ENCODE measurements around the gene ZNF14. TPM values are rescaled to one million over a fixed set of nuclear protein-coding genes. Genes with fewer than 3 reads are reported as not detected.

Gene ZNF14
- total and polyA plus RNA-seq, 10 donors, result 5.2 to 17.1 (median 10.5) TPM

DNA sequence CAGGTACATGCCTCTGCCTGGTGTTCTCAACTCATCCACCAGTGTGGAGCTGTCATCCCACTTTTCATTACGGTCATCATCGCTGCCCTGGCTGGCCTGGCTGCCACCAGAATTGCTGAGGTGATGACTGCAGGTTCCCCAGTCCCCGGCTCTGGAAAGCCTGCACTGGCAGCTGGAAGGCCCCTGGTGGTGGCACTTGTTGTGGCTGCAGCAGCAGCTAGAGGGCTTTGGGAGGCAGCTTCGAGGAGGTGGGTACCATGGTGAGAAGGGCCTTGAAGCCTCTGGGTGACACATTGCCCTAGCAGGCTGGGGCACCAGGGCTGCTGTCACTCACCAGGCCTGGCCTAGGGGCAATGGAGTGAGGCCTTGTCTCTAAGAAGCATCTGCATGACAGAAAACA lies 25.3 kb upstream of the ZNF14 start:
- Histone ChIP-seq H3K36me3 (peaks cover 0 to 5% (median 0%) of the 10 kb centered on the region in 6 donors), H3K4me1 (no peaks in the 10 kb centered on the region), H3K9me3 (peaks cover 0 to 16% (median 0%) of the 10 kb centered on the region in 8 donors), H3K4me3 (no peak overlapping the region), H3K27ac (no peak overlapping the region), H3K27me3 (replicated peaks in 1 of 7) (no peaks in the 10 kb centered on the region)
- intact Hi-C loops (cut with DNase I; ENCODE audit: low total_unique reads), result no loop called here
- DNase-seq, result no peak
- WGBS, 5 donors, result 78 to 92% (median 89%) methylated on average over 3 to 4 of the region's 4 CpGs
- TF ChIP-seq POLR2AphosphoS5 (IDR thresholded peaks at IDR 0.05) (no peak), POLR2A (IDR thresholded peaks at IDR 0.05) (no peak)
- TF ChIP-seq, protein P1, sequence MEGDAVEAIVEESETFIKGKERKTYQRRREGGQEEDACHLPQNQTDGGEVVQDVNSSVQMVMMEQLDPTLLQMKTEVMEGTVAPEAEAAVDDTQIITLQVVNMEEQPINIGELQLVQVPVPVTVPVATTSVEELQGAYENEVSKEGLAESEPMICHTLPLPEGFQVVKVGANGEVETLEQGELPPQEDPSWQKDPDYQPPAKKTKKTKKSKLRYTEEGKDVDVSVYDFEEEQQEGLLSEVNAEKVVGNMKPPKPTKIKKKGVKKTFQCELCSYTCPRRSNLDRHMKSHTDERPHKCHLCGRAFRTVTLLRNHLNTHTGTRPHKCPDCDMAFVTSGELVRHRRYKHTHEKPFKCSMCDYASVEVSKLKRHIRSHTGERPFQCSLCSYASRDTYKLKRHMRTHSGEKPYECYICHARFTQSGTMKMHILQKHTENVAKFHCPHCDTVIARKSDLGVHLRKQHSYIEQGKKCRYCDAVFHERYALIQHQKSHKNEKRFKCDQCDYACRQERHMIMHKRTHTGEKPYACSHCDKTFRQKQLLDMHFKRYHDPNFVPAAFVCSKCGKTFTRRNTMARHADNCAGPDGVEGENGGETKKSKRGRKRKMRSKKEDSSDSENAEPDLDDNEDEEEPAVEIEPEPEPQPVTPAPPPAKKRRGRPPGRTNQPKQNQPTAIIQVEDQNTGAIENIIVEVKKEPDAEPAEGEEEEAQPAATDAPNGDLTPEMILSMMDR (IDR thresholded peaks at IDR 0.05 in 8 of 11, conservative IDR thresholded peaks at IDR 0.05 in 3 of 11), result no peak

DNA sequence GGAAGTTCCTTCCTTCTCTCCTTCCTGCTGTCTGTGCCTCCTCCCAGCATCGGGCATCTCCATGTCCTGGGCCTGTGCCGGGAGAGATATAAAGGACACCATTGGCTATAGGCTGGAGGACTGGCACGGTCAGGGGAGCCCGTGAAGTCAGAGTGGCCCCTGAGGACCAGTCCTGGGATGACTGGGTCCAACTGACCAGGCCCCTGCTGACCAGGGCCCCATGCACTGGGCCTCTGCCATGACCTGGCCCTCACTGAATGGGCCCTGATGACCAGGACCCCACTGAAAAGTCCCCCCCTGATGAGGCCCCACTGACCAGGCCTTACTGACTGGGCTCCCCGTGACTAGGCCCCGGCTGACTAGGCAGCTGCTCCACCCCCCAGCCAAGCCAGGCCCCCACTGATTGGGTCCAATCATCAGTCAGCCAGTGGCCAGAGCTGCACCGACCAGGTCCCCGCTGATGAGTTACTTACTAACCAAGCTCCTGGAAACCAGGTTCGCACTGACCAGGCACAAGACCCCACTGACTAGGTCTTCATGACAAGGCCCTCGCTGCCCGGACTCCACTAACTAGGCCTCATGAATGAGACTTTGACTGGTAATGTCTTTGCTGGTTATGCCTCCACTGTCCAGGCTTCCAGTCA lies 20.0 kb upstream of the ZNF14 start:
- H3K27ac ChIP-seq, result no peak overlapping the region
- H3K36me3 ChIP-seq, result no peaks in the 10 kb centered on the region
- no peak for TF ChIP-seq POLR2AphosphoS5 (IDR thresholded peaks at IDR 0.05)
- TF ChIP-seq, protein P1 (IDR thresholded peaks at IDR 0.05 in 8 of 11, conservative IDR thresholded peaks at IDR 0.05 in 3 of 11), result no peak
- no peak for TF ChIP-seq POLR2A (IDR thresholded peaks at IDR 0.05)
- intact Hi-C loops (cut with DNase I; ENCODE audit: low total_unique reads), result no loop called here
- DNase-seq, result no peak
- 93 to 97% (median 93%) methylated on average over 9 to 11 of the region's 11 CpGs for WGBS, 5 donors
- no peaks in the 10 kb centered on the region for H3K27me3 ChIP-seq (replicated peaks in 1 of 7)
- H3K4me1 ChIP-seq, result no peaks in the 10 kb centered on the region
- no peak overlapping the region for H3K4me3 ChIP-seq
- peaks cover 0 to 27% (median 0%) of the 10 kb centered on the region in 8 donors for H3K9me3 ChIP-seq

DNA sequence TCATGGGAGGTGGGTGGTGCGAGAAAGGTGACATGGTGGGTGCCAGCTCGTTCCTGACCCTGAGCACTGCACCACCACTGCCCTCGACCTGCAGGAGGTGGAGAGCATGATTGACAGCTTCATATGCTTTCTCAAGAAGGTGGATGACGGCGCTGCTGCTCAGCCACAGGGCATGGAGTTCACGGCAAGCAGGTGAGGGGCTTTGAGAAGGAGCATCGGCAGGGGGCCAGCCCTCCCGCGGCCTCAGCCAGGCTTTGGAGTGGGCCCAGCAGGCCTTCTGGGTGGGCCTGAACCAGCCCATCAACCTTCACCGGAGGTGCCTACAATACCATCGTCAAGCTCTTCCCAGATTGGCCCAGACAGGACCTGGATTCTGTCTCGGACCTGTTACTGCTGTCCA lies 18.9 kb upstream of the ZNF14 start:
- Histone ChIP-seq H3K9me3 (peaks cover 0 to 31% (median 0%) of the 10 kb centered on the region in 8 donors), H3K36me3 (no peaks in the 10 kb centered on the region), H3K4me3 (no peak overlapping the region), H3K27me3 (replicated peaks in 1 of 7) (no peaks in the 10 kb centered on the region), H3K4me1 (no peaks in the 10 kb centered on the region), H3K27ac (no peak overlapping the region)
- WGBS, 5 donors, result 83 to 89% (median 84%) methylated on average over 6 to 12 of the region's 12 CpGs
- intact Hi-C loops (cut with DNase I; ENCODE audit: low total_unique reads), result no loop called here
- TF ChIP-seq POLR2A (IDR thresholded peaks at IDR 0.05) (no peak), POLR2AphosphoS5 (IDR thresholded peaks at IDR 0.05) (no peak)
- TF ChIP-seq, protein P1 (IDR thresholded peaks at IDR 0.05 in 8 of 11, conservative IDR thresholded peaks at IDR 0.05 in 3 of 11), result no peak
- DNase-seq, result no peak

DNA sequence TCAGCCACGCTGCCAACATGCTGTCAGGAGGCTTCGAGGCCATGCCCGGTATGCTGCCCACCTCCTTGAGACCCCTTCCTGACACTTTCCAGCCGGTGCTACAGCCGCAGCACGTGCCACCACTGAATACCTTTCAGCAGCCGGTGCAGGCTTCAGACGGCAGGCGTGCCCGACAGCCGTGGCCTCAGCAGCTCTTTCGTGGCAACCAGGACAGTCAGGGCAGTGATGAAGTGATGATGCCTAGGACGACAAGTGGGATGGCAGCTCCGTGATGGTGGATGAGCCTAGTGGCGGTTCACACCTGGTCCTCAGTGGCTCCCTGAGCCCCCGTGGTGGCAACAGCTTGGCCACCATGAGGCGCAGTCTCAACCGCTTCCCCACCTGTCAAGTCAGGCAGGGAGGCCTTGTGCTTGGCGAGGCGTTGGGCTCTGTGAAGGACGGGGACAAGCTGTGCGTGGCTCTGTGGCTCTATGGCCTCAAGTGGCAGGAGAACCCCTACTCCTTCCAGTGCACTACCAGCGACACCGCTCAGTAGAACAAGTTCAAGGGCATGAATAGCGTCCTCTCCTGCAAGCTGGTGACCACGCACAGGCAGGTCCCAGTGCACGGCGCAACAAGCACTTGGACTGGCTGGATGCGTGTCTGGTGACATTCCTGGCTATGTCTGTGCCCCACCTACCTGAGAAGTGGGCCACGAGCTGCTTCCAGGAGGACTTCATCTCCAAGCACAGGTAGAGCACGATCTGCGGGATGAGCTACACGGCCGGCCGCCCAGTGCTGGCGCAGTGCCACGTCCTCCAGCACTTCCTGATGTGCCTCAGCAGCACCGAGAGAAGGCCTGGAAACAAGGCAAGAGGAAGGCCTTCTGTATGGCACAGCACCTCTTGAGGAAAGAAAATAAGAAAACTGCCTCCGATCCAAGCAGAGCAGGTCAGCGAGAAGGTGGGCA lies 18.2 kb upstream of the ZNF14 start:
- H3K4me1 ChIP-seq, result no peaks in the 10 kb centered on the region
- no peak for DNase-seq
- WGBS, 5 donors, result 86 to 91% (median 87%) methylated on average over 31 to 40 of the region's 40 CpGs
- no peaks in the 10 kb centered on the region for H3K36me3 ChIP-seq
- no peak overlapping the region for H3K27ac ChIP-seq
- TF ChIP-seq POLR2AphosphoS5 (IDR thresholded peaks at IDR 0.05) (no peak), POLR2A (IDR thresholded peaks at IDR 0.05) (no peak)
- TF ChIP-seq, protein P1 (IDR thresholded peaks at IDR 0.05 in 8 of 11, conservative IDR thresholded peaks at IDR 0.05 in 3 of 11), result no peak
- intact Hi-C loops (cut with DNase I; ENCODE audit: low total_unique reads), result no loop called here
- no peak overlapping the region for H3K4me3 ChIP-seq
- peaks cover 0 to 31% (median 0%) of the 10 kb centered on the region in 8 donors for H3K9me3 ChIP-seq
- no peaks in the 10 kb centered on the region for H3K27me3 ChIP-seq (replicated peaks in 1 of 7)

Measured in spleen (tissue), 11 donors.